Activated naive CD8-positive, alpha-beta T cell treated with anti-CD3 and anti-CD28 coated beads, Interleukin-2, amount 50 U/mL, for 24 hours (primary cell): ENCODE results near the gene HOXA2.

Experiments used
- ATAC-seq: fragments of 150-1000 bp; cut with Tn5 transposase; one replicate; pipeline ENCODE4 v1.10.0; 2021
- DNase-seq: peaks from one replicate; pipeline ENCODE4 v3.0.0; 2021
- H3K27ac Mint-ChIP-seq: one replicate; pipeline ENCODE4 v1.8.0; 2021; ENCODE audit warnings: mild to moderate bottlenecking, mixed read lengths
- H3K27me3 Mint-ChIP-seq: one replicate; pipeline ENCODE4 v1.8.0; 2021; ENCODE audit warnings: mixed read lengths
- H3K36me3 Mint-ChIP-seq: one replicate; pipeline ENCODE4 v1.8.0; 2021; ENCODE audit warnings: low read depth, mixed read lengths
- H3K4me1 Mint-ChIP-seq: one replicate; pipeline ENCODE4 v1.8.0; 2021; ENCODE audit warnings: mixed read lengths
- H3K4me3 Mint-ChIP-seq: one replicate; pipeline ENCODE4 v1.8.0; 2021; ENCODE audit warnings: mild to moderate bottlenecking, moderate library complexity, mixed read lengths
- H3K9me3 Mint-ChIP-seq: one replicate; pipeline ENCODE4 v1.8.0; 2021; ENCODE audit warnings: mixed read lengths

Gene HOXA2

GRCh38 chr7:27071622-27072390, 30.7 kb downstream of the HOXA2 start:
- H3K27ac Mint-ChIP-seq: no peak overlapping the region
- no peak for ATAC-seq

GRCh38 chr7:27068259-27068658, 34.2 kb downstream of the HOXA2 start:
- Mint-ChIP-seq H3K27me3 (peaks cover 9% of the 10 kb centered on the region), H3K4me1 (peaks cover 3% of the 10 kb centered on the region), H3K36me3 (no peaks in the 10 kb centered on the region), H3K9me3 (no peaks in the 10 kb centered on the region), H3K4me3 (no peak overlapping the region), H3K27ac (no peak overlapping the region)
- ATAC-seq (no peak), DNase-seq (no peak)

More at GRCh38 chr7:27071622-27072390, 30.7 kb downstream of the HOXA2 start:
- no peak for DNase-seq
- no peaks in the 10 kb centered on the region for H3K36me3 Mint-ChIP-seq
- H3K4me1 Mint-ChIP-seq: peaks cover 2% of the 10 kb centered on the region
- H3K9me3 Mint-ChIP-seq: no peaks in the 10 kb centered on the region
- no peak overlapping the region for H3K4me3 Mint-ChIP-seq
- peaks cover 10% of the 10 kb centered on the region for H3K27me3 Mint-ChIP-seq

GRCh38 chr7:27066148-27066547, 36.3 kb downstream of the HOXA2 start:
- ATAC-seq (no peak), DNase-seq (no peak)
- no peak overlapping the region for H3K27ac Mint-ChIP-seq
- H3K4me1 Mint-ChIP-seq: peaks cover 3% of the 10 kb centered on the region
- no peak overlapping the region for H3K4me3 Mint-ChIP-seq
- peaks cover 9% of the 10 kb centered on the region for H3K27me3 Mint-ChIP-seq
- H3K9me3 Mint-ChIP-seq: no peaks in the 10 kb centered on the region
- H3K36me3 Mint-ChIP-seq: no peaks in the 10 kb centered on the region

GRCh38 chr7:27065709-27066108, 36.8 kb downstream of the HOXA2 start:
- Mint-ChIP-seq H3K4me3 (no peak overlapping the region), H3K27ac (no peak overlapping the region), H3K27me3 (peaks cover 11% of the 10 kb centered on the region), H3K4me1 (peaks cover 3% of the 10 kb centered on the region), H3K9me3 (no peaks in the 10 kb centered on the region), H3K36me3 (no peaks in the 10 kb centered on the region)
- no peak for ATAC-seq
- no peak for DNase-seq

GRCh38 chr7:27064661-27065060, 37.8 kb downstream of the HOXA2 start:
- ATAC-seq (no peak), DNase-seq (no peak)
- H3K4me3 Mint-ChIP-seq: no peak overlapping the region
- peaks cover 16% of the 10 kb centered on the region for H3K27me3 Mint-ChIP-seq
- peaks cover 3% of the 10 kb centered on the region for H3K4me1 Mint-ChIP-seq
- no peak overlapping the region for H3K27ac Mint-ChIP-seq
- no peaks in the 10 kb centered on the region for H3K9me3 Mint-ChIP-seq
- H3K36me3 Mint-ChIP-seq: no peaks in the 10 kb centered on the region

GRCh38 chr7:27064159-27064558, 38.3 kb downstream of the HOXA2 start:
- DNase-seq: no peak
- Mint-ChIP-seq H3K27me3 (peaks cover 17% of the 10 kb centered on the region), H3K36me3 (no peaks in the 10 kb centered on the region), H3K27ac (no peak overlapping the region), H3K4me1 (peaks cover 3% of the 10 kb centered on the region), H3K4me3 (no peak overlapping the region), H3K9me3 (no peaks in the 10 kb centered on the region)
- ATAC-seq: no peak

GRCh38 chr7:27062946-27063345, 39.5 kb downstream of the HOXA2 start:
- H3K27me3 Mint-ChIP-seq: peaks cover 21% of the 10 kb centered on the region
- no peak for DNase-seq
- no peak for ATAC-seq
- no peak overlapping the region for H3K4me3 Mint-ChIP-seq
- no peaks in the 10 kb centered on the region for H3K36me3 Mint-ChIP-seq
- no peaks in the 10 kb centered on the region for H3K9me3 Mint-ChIP-seq
- peaks cover 3% of the 10 kb centered on the region for H3K4me1 Mint-ChIP-seq
- H3K27ac Mint-ChIP-seq: no peak overlapping the region

GRCh38 chr7:27053153-27053552, 49.3 kb downstream of the HOXA2 start:
- H3K9me3 Mint-ChIP-seq: no peaks in the 10 kb centered on the region
- H3K4me1 Mint-ChIP-seq: no peaks in the 10 kb centered on the region
- no peak for ATAC-seq
- peaks cover 3% of the 10 kb centered on the region for H3K27me3 Mint-ChIP-seq
- no peak for DNase-seq
- H3K4me3 Mint-ChIP-seq: no peak overlapping the region
- H3K36me3 Mint-ChIP-seq: no peaks in the 10 kb centered on the region
- no peak overlapping the region for H3K27ac Mint-ChIP-seq

- Mint-ChIP-seq H3K9me3 (no peaks in the 10 kb centered on the region), H3K36me3 (no peaks in the 10 kb centered on the region)
- no peak for ATAC-seq
Measured at GRCh38 chr7:27051451-27051850, 51.0 kb downstream of the HOXA2 start.

More at GRCh38 chr7:27051451-27051850, 51.0 kb downstream of the HOXA2 start:
- no peak for DNase-seq
- H3K27me3 Mint-ChIP-seq: no peaks in the 10 kb centered on the region
- H3K4me1 Mint-ChIP-seq: no peaks in the 10 kb centered on the region
- H3K27ac Mint-ChIP-seq: no peak overlapping the region
- no peak overlapping the region for H3K4me3 Mint-ChIP-seq
